ENCODE results near the gene RNF5. TPM values are rescaled to one million over a fixed set of nuclear protein-coding genes. Genes with fewer than 3 reads are reported as not detected.
"Not testable (repeated sequence)": the region's sequence is repeated elsewhere in the genome, so short reads cannot be mapped to it uniquely, and the experiment has no call there.

The RNF5 gene
- total RNA-seq, 1 donor from 2014 or later, result 44.4 TPM

DNA sequence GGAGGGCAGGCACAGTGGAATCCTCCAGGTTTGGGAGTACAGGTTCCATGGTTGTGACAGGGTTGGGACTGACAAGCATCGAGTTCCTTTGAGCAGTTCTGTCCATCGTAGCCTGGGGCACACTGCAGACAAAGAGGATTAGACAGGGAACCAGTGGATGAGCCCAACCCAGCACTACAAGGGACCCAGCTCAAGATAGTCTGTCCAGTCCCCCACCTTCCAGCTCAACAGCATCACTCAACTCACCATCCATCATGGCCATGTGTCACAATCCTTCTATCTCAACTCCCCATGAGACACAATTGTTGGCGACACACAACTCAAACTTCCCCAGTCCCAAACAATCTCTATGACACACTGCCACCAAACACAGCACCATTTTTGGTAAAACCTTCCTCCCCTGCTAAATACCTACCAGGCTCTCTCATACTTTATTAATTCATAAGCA is 26.1 kb downstream of the RNF5 start:
- DNase-seq (ENCODE audit: low spot score), result no peak

DNA sequence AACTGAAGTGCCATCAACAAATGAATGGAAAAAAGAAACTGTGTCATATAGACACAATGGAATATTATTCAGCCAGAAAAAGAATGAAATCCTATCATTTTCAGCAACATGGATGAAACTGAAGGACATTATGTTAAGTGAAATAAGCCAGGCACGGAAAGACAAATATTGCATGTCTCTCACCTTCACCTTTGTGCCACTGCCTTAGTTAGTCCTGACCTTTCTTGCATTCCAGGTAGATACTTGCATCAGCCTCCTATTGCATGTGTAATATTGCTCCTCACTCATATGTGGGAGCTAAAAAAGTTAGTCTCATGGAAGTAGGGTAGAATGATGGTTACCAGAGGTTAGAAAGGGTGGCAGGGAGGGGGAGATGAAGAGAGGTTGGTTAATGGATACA is 30.8 kb downstream of the RNF5 start:
- no peak for DNase-seq (ENCODE audit: low spot score)

DNA sequence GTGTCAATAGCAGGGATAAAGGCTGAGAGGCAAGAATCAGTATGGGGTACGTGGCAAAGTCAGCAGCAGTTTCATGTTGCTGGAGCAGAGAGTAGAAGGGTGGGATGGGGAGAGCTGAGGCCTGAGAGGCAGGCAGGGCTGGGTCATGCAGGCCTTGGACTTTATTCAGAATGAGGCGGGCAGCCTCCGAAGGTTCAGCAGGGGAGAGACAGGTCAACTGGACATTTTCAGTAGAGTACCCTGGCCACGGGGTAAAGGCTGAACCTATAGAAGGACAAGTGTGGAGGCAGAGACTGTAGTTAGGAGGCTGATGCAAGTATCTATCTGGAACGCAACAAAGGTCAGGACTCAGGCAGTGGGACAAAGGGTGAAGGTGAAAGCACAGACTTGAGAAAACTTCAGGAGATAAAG is 32.0 kb downstream of the RNF5 start:
- no peak for DNase-seq (ENCODE audit: low spot score)

DNA sequence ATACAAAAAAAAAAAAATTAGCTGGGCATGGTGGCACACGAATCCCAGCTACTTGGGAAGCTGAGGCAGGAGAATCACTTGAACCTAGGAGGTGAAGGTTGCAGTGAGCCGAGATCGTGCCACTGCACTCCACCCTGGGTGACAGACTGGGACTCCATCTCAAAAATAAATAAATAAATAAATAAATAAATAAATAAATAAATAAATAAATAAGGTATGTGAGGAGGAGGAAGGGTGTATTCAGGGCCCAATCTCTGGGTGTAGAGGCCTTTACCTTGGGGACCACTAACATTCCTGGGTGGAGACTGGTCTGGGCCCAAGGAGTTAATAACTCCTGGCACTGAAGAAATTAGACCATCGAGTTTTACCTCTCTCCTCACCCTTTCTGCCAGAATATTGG is 33.2 kb downstream of the RNF5 start:
- DNase-seq (ENCODE audit: low spot score), result not testable (repeated sequence)

DNA sequence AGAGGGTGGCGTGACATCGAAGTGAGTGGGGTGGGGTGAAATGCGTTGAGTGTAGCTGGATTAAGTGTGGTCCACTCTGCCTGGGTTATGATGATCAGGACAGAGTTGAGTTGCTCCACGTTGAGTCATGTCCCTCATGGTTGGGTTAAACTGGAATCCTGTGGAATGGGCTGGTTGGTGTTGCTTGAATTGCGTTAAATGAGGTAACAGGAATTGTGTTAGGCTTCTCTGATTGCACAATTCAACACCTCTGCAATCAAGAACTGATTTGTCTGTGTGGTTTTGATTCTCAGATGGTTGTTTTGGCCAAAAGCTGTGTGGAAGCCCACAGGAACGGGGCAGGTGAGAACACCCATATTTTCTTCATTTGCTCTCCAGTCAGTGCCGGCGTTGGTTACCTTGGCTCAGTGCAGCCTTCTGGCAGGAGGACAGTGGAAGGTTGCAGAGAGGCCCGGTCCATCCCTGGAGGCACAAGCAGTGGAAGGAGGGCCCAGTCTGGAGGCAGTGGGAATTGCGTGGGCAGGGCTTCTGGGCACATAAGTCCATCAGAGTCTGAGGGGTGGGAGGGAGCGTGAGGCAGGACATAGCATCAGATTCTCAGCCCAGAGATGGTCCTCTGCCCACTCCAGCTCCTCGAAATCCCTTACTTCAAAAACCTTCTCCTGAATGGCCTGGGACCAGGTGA is 34.0 kb downstream of the RNF5 start:
- DNase-seq (ENCODE audit: low spot score), result no peak

DNA sequence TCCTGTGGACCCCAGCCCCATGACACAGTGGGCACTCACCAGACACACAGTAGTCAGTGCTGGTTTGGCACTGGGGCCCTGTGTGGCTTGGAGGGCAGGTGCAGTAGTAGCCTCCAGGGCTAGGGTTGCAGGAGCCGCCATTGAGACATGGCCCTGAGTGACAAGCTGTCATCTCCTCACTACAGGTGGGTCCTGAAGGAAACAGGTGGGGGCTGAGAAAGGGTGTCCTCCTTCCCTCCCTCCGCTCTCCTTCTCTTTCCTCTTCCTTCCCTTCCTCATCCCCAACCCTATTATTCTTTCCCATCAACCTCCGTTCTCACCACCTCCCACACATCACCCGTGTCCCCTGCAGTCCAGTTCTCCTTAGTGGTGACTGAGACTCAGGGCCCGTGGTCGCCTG is 35.4 kb downstream of the RNF5 start:
- DNase-seq (ENCODE audit: low spot score), result no peak

DNA sequence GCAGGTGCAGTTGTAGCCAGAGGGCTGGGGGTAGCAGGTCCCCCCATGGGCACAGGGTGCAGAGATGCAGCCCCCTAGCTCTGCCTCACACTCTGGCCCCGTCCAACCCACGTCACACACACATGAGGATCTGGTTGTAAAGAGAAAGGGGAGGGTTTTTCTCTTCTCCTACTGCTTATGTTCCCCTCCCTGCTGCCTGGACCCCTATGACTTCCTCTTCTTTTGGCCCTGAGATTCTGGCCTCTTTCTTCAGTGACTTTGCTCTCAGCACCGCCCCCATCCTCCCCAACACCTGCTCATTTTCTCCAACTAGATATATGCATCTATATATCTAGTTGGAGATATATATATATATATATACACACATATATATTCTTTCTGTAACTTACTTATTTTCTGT is 35.9 kb downstream of the RNF5 start:
- no peak for DNase-seq (ENCODE audit: low spot score)

DNA sequence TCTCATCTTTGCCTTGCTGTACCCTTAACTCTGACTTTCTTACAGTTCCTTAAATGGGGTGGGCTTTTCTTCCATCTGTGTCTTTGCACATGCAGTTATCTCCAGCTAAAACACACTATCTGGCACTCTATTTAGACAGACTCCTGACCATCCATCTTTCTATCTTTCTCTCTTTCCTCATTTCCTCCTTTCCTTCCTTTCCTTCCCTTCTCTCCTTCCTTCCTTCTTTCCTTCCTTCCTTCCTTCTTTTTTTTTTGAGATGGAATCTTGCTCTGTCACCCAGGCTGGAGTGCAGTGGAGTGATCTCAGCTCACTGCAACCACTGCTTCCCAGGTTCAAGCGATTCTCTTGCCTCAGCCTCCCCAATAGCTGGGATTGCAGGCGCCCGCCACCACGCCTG is 37.4 kb downstream of the RNF5 start:
- no peak for DNase-seq (ENCODE audit: low spot score)

DNA sequence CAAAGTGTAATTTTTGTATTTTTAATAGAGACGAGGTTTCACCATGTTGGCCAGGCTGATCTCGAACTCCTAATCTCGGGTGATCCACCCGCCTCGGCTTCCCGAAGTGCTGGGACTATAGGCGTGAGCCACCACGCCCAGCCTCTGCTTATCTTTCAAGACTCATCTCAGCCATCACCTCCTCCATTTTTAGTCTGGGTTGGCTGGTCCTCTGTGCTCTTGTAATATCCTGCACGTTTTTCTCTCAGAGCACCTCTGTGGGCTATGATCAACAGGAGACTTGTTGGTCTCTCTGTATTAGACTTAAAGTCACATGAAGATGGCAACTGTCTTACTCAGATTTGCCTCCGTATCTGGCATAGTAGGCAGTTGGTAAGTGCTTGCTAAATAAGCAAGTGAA is 38.1 kb downstream of the RNF5 start:
- no peak for DNase-seq (ENCODE audit: low spot score)

DNA sequence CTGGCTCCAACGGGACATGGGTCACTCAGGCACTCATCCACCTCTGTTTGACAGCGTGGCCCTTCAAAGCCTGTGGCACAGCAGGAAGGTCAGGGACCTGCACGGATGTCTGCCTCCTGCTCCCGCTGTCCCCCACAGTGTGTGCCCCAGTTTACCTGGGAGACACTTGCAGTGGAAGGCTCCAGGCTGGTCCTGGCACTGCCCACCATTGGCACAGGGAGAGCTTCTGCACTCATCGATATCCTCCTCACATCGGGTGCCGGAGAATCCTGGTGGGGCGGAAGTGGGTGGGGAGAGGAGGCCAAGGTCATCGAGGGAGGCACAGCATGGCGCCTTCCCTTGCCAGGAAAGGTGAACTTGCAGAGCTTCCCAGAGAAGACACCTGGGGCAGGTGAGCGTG is 38.8 kb downstream of the RNF5 start:
- DNase-seq (ENCODE audit: low spot score), result no peak

DNA sequence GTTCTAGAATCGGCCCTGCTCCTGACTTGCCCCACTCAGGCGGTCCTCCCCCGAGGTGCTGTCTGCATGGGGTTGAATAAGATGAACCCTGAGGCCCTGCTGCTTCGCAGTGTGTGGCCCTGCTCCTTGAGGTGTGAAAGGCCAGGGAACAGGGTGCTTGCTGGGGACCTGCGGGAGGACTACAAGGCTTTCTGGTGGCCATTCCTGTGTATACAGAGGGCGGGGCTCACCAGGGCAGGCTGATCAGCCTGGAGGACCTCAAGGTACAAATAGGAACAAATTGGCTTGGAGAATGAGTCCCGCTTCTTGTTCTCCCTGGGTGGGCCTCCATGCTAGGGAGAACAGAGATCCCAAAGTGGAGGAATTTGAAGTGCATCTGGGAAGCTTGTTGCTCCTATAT is 40.0 kb downstream of the RNF5 start:
- DNase-seq (ENCODE audit: low spot score), result no peak

DNA sequence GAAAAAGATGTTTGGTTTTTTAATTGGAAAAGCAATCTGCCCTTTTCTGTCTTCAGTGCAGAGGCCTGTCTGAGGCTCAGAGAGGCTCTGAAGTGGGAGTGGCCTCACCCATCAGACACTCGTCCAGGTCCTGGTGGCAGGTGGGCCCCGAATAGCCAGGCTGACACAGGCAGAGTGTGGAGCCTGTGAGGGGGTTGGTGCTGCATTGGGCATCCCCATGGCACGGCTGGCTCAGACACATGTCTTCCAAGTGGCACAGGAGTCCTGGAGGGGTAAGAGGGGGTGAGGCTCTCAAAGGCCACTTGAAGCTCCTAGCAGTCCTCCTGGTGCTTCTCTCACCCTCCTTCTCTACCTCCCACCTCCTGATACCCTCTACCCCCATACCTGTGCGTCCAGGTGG is 41.8 kb downstream of the RNF5 start:
- no peak for DNase-seq (ENCODE audit: low spot score)

DNA sequence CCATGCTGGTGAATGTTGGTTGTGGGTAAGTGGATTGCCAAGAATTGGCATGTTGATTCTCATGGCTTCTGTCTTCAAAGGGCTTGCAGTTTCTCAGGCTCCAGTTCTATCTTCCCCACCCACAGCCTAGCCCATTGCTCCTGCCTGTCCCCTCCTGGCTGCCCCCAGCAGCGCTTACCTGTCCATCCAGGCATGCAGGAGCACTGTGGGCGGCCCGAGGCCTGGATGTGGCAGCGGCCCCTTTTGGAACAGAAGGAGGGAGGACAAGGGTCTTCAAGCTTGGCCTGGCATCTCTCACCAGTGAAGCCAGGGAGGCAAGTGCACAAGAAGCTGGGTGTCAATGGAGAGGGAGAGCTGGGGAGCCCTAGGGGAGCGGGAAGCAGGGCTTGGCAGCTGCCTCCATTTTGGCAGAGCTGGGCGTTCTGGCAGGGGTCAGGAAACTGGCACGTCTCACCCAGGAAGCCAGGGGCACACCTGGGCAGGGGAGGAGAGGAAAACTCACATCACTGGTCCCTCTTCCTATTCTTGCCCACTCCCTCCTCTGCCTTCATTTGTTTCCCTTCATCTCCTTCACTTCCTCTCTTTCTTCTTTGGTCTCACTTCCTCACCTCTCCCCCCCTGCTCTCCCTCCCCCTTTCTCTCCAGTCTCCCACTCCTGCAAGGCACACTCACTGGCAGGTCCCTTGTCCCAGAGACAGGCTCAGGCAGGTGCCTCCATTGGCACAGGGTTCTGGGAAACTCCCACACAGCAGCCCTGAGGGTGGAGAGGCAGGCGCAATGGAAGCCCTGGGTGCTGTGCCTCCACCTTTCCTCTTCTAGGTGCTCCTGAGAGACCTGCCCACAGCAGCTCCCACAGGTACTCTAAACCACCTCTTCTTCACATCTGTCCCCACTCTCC is 44.4 kb downstream of the RNF5 start:
- DNase-seq (ENCODE audit: low spot score), result no peak

DNA sequence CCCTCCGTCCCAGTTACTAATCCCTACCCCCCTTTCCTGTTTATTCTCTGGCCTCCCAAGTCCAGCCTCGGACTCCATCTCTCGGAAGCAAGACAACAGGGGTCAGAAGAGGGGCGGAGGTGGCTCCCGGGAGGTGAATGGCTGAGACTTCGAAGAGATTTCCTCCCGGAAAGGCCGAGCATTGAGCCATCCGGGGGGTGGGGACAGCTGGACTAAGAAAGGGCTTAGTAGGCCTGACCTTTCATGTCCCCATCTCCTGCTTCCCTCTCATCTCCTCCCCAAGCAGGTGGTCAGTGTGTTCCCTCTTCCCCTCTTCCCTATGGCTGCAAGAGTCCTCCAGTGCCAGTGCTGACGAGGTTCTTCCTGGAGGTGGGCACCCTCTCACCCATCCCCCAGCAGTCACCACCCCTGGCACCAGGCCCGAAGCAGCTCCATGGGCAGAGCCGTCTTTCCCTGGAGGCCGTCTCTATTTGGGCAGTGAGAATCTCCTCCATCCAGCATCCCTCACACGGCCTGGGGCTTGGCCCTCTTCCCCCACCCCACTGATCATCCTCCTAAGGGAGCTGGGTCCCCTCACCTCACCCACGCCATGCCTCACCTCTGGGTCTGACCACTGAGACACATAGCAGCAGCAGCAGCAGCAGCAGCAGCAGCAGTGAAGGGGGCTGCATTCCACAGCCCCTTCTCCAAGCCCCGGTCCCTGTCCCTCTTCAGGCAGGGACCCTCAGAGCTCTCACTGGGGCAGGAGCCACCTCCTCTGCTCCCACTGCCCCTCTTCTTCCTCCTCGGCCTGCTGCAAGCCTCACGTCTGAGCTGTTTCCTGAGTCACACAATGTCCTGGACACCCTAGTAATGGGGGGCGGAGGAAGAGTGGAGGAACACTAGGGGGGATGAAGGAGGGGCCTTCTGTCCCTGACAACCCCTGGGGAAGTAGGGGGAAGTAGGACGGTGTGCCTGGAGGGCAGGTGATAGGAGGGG is 45.3 kb downstream of the RNF5 start, which contains the start of gene NOTCH4:
NOTCH4 (minus strand) TSS at position 810 of the 978 bp plus-strand sequence; CDS start at position 671, 139 bp downstream.
- no peak for DNase-seq (ENCODE audit: low spot score)

DNA sequence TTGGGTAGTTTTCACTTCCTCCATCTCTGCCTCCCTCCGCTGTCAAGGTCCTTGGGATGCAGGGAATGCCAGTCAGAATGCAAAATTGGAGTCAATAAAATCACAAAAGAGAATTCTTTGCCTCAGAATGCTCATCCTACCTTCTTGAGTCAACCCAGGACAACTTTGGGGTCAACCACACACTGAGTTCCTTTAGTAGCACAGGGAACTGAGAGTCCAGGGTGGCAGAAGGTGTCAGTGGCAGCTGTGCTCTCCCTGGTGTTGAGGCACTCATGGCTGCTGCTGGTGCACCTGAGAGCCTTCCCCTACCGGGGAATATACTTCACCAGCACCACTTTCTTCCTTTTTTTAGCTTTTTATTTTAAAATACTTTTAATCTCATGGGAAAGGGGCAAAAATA is 46.5 kb downstream of the RNF5 start:
- no peak for DNase-seq (ENCODE audit: low spot score)

DNA sequence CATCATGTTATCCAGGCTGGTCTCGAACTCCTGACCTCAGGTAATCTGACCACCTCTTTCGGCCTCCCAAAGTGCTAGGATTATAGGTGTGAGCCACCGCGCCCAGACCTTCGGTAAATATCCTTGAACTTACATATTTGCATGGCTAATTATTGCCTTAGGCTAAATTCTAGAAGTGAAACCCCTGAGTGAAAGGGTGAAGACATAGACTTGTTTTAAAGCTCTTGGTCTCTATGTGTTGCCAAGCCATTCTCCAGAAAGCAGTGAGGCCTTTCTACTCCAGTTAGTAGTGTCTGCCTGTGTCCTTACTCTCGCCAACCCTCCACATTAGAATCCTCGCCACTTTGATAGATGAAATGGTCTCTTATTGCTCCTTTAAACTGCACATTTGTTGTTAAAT is 48.2 kb downstream of the RNF5 start:
- no peak for DNase-seq (ENCODE audit: low spot score)

Other genes with a start within 250 kb of the RNF5 start
- gene CFB, start 232.3 kb upstream of the RNF5 start, total RNA-seq, result 41.4 TPM
- gene NELFE, start 219.4 kb upstream of the RNF5 start, total RNA-seq, result 59.6 TPM
- 73.7 TPM for gene SKIC2, start 219.2 kb upstream of the RNF5 start, total RNA-seq
- 29.3 TPM for gene DXO, start 206.3 kb upstream of the RNF5 start, total RNA-seq
- gene C4A, start 196.3 kb upstream of the RNF5 start, total RNA-seq, result 71.1 TPM
- 152 TPM for gene C4B, start 163.6 kb upstream of the RNF5 start, total RNA-seq
- gene CYP21A2, start 140.0 kb upstream of the RNF5 start, total RNA-seq, result 3.8 TPM
- gene TNXB, start 69.1 kb upstream of the RNF5 start, total RNA-seq, result 121 TPM
- gene ATF6B, start 50.2 kb upstream of the RNF5 start, total RNA-seq, result 121 TPM
- 2.9 TPM for gene FKBPL, start 48.1 kb upstream of the RNF5 start, total RNA-seq
- 2.8 TPM for gene PRRT1, start 26.5 kb upstream of the RNF5 start, total RNA-seq
- 19.0 TPM for gene PPT2, start 24.3 kb upstream of the RNF5 start, total RNA-seq
- gene EGFL8, start 13.8 kb upstream of the RNF5 start, total RNA-seq, result 26.3 TPM
- 65.0 TPM for gene AGPAT1, start 2.3 kb upstream of the RNF5 start, total RNA-seq
- 16.9 TPM for gene AGER, start 5.8 kb downstream of the RNF5 start, total RNA-seq
- 103 TPM for gene PBX2, start 11.8 kb downstream of the RNF5 start, total RNA-seq
- 33.9 TPM for gene GPSM3, start 14.2 kb downstream of the RNF5 start, total RNA-seq
- gene NOTCH4, start 45.7 kb downstream of the RNF5 start, total RNA-seq, result 19.4 TPM
- not detected for gene TSBP1, start 193.5 kb downstream of the RNF5 start, total RNA-seq
- gene BTNL2, start 228.8 kb downstream of the RNF5 start, total RNA-seq, result not detected